AG09309 (cell line): ENCODE results near the gene NSD2.

ENCODE experiments used
- DNase-seq: peaks from one replicate; pipeline ENCODE4 v3.0.0-alpha.2; 2010; ENCODE audit warnings: low read depth
- H3K4me3 ChIP-seq: 2 replicates; pipeline ENCODE4 v1.5.1; 2011; ENCODE audit warnings: mild to moderate bottlenecking, low read depth, low read length, moderate library complexity; ENCODE audit not compliant: control insufficient read depth
- TF ChIP-seq, protein P1 (sequence below): IDR thresholded peaks from 2 replicates; pipeline ENCODE4 v1.5.1; 2011; ENCODE audit warnings: mild to moderate bottlenecking, low read depth, low read length, inconsistent platforms; ENCODE audit not compliant: insufficient read depth, control insufficient read depth; ENCODE audit errors: missing control alignments

NSD2 gene

DNA sequence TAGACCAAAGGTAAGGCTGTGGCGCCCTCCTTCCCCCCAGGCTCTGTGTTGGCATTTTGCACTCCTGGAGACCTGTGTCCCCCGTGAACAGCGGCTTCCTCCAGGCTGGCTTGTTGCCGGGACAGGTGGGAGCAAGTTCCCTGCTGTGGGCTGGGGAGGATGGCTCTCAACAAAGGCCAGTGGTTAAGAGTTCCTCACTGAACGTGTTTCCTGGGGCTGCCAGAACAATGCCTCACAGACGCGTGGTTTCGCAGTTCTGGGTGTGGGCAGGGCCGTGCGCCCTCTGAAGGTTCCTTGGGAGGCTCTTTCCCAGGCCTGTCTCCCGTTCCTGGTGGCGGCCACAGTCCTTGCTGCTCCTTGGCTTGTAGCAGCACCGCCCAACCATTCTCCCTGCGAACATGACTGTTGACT lies 104.2 kb downstream of the NSD2 start:
- TF ChIP-seq, protein P1, sequence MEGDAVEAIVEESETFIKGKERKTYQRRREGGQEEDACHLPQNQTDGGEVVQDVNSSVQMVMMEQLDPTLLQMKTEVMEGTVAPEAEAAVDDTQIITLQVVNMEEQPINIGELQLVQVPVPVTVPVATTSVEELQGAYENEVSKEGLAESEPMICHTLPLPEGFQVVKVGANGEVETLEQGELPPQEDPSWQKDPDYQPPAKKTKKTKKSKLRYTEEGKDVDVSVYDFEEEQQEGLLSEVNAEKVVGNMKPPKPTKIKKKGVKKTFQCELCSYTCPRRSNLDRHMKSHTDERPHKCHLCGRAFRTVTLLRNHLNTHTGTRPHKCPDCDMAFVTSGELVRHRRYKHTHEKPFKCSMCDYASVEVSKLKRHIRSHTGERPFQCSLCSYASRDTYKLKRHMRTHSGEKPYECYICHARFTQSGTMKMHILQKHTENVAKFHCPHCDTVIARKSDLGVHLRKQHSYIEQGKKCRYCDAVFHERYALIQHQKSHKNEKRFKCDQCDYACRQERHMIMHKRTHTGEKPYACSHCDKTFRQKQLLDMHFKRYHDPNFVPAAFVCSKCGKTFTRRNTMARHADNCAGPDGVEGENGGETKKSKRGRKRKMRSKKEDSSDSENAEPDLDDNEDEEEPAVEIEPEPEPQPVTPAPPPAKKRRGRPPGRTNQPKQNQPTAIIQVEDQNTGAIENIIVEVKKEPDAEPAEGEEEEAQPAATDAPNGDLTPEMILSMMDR: no peak
- no peak overlapping the region for H3K4me3 ChIP-seq
- no peak for DNase-seq

DNA sequence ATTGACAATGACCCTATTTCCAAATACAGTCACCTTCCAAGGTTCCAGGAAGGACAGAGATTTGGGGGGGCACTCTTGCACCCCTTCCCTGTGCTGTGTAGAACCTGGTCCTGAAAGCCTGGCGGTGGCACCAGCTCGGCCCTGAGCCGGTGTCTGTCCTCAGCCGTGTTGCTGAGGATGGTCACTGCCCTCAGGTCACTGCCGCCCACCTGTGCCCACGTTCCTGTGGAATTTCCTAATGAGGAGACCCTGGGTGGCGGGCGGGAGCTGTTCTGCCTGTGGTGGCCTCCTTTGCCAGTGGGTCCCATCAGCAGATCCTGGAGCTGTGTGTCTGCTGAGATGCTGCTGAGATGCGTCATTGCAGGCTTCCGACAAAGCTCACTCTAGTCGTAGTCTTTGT lies 104.7 kb downstream of the NSD2 start:
- TF ChIP-seq, protein P1: no peak
- no peak for DNase-seq

DNA sequence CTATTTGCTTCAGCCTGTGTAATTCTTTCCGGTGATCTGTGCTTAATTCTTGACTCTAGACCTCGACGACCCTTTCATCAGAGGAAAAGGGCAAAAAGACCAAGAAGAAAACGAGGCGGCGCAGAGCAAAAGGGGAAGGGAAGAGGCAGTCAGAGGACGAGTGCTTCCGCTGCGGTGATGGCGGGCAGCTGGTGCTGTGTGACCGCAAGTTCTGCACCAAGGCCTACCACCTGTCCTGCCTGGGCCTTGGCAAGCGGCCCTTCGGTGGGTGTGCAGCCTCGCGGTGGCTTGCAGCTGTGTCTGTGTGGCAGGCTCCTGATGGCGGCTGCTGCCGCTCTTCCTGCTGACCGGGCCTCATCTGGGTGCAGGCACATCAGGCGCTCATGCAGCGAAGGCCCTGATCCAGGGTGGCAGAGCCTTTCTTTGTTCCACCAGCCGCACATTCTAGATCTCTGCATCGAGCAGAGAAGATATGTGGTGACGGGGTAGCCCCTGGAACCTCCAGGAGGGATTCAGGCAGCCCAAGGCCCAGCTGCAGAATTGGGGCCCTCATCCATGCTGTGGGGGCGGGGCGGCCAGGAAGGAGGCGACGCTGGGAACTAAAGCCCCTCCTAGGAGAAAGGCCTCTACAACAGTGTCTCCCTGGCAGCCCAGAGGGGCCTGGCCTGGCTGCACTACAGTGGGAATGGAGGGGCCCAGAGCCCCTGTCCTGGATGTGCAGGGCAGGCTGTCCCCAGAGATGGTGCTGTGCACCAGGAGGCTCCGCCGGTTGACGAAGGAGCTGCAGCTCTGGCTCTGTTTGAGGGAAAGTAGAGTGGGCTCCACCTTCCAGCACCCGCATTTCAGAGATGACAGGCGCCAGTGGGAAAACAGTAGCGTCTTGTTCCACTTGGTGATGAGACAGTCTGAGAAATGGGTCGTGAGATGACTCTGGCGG lies 105.5 kb downstream of the NSD2 start:
- H3K4me3 ChIP-seq: no peak overlapping the region
- DNase-seq: no peak
- TF ChIP-seq, protein P1: no peak

More for the DNA sequence above, 104.7 kb downstream of the NSD2 start:
- H3K4me3 ChIP-seq: no peak overlapping the region

DNA sequence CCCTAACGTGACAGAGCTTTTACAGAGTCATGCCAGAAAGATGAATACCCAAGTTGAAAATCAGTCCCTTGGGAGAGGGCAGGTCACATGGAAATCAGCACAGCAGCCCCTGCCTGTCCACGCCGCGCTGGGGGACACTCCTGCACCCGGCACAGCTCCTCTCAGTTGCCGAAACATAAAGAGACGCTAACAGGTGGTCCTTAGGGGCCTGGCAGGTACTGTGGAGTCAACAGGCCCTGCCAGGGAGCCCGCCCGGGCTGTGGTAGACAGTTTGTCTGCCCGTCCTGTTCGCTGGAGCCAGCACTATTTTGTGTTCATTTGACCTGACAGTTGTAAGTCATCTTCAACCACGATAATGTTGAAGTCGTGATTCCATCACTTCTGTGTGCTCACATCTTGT lies 107.0 kb downstream of the NSD2 start:
- TF ChIP-seq, protein P1: no peak
- no peak overlapping the region for H3K4me3 ChIP-seq
- DNase-seq: no peak

DNA sequence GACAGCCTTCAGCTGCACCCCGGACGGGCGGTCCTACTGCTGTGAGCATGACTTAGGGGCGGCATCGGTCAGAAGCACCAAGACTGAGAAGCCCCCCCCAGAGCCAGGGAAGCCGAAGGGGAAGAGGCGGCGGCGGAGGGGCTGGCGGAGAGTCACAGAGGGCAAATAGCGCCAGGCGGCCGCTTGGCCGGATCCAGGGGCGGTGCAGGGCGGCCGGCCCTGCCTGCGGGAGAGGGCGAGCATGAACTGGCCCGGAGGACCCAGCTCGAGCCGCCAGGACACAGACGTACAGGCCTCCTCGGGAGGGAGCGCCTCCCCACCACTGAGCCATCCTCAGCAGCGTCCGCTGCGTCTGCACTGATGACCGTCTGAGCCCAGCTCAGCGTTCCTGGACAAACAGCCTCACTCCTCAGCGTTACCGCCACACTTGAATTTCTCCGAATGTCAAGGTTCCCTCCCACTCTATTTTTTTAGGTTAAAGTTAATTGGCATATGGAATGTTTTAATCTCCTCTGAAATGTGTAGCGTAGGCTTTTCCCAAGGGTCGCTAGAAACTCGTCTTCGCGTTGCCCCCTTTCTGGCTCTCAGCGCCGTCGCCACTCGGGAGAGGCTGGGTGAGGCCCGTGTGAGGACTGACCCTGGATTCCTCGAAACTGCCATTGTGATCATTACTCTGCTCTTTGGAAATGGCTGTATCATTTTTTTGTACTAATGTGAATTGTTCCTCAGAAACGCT lies 107.7 kb downstream of the NSD2 start:
- TF ChIP-seq, protein P1: no peak
- no peak overlapping the region for H3K4me3 ChIP-seq
- no peak for DNase-seq

DNA sequence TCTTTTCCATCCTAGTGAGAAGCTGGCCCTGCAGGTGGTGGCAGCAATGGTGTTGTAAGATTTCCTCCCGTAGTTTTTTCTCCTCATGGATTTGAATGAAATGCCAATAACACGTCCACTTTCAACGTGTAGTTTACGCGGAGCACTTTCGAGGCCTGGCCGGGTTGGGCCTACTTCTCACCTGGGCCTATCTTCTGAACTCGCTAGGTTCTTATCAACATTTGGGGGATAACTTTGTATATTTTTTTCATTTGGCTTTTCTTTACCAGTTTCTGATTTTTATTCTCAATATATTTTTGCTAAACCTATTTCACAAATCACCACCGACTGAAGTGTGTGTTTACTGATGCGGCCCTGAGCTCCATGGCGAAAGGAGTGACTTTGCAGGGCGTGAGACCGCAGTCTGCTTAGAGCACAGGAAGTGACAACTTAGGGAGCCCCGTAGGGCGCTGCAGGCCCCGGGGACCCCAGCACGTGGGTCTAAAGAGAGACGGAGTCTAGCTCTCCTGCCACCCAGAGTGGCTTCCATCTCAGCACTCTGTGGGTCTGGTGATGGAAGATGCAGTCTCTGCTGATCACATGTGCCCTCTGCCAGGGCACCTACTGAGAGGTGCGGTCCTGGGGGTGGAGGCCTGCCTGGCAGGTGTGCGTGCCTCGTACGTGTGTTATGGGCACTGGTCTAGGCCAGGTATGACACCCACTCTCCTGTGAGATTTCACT lies 108.4 kb downstream of the NSD2 start:
- TF ChIP-seq, protein P1: no peak
- no peak overlapping the region for H3K4me3 ChIP-seq
- DNase-seq: no peak
